Putamen (tissue), 1 donor: ENCODE measurements around the gene ITGA1.
"Not testable (repeated sequence)": the region's sequence is repeated elsewhere in the genome, so short reads cannot be mapped to it uniquely, and the experiment has no call there.

Experiments used
- DNase-seq: peaks from one replicate; pipeline ENCODE4 v3.0.0-alpha.2; 2016; ENCODE audit warnings: low spot score

ITGA1 gene

GRCh38 chr5:52956915-52957747 lies 169.4 kb downstream of the ITGA1 start:
- DNase-seq = no peak

GRCh38 chr5:52961274-52961681 lies 173.6 kb downstream of the ITGA1 start:
- DNase-seq = no peak

GRCh38 chr5:52963636-52964035 lies 175.9 kb downstream of the ITGA1 start:
- DNase-seq = no peak

GRCh38 chr5:52964138-52964537 lies 176.4 kb downstream of the ITGA1 start:
- DNase-seq = no peak

GRCh38 chr5:52976157-52976556 lies 188.4 kb downstream of the ITGA1 start:
- DNase-seq = not testable (repeated sequence)

- no peak for DNase-seq
Observed at GRCh38 chr5:52977264-52977897, 189.7 kb downstream of the ITGA1 start.

GRCh38 chr5:52981507-52981906 lies 193.8 kb downstream of the ITGA1 start:
- no peak for DNase-seq

GRCh38 chr5:52983731-52984636 lies 196.3 kb downstream of the ITGA1 start:
- no peak for DNase-seq

GRCh38 chr5:52985306-52985705 lies 197.6 kb downstream of the ITGA1 start:
- DNase-seq = no peak

- DNase-seq = no peak
Observed at GRCh38 chr5:52987711-52988331, 200.1 kb downstream of the ITGA1 start.

GRCh38 chr5:52988335-52989024 lies 200.8 kb downstream of the ITGA1 start:
- DNase-seq = no peak

- no peak for DNase-seq
Observed at GRCh38 chr5:52989025-52989780, 201.5 kb downstream of the ITGA1 start, which contains the start of gene ITGA2. Gene ITGA2 (plus strand): TSS chr5:52989352. CDS start chr5:52989469, 117 bp downstream.

- peak; percentile 73 for DNase-seq
Observed at GRCh38 chr5:52989781-52990527, 202.2 kb downstream of the ITGA1 start.

GRCh38 chr5:52990528-52990925 lies 202.8 kb downstream of the ITGA1 start:
- DNase-seq = no peak

GRCh38 chr5:52993367-52993766 lies 205.7 kb downstream of the ITGA1 start:
- no peak for DNase-seq

GRCh38 chr5:52994266-52994665 lies 206.6 kb downstream of the ITGA1 start:
- no peak for DNase-seq

- no peak for DNase-seq
Observed at GRCh38 chr5:52995095-52995494, 207.4 kb downstream of the ITGA1 start.

- DNase-seq = no peak
Observed at GRCh38 chr5:52995914-52996313, 208.2 kb downstream of the ITGA1 start.

GRCh38 chr5:52996979-52997378 lies 209.3 kb downstream of the ITGA1 start:
- DNase-seq = no peak

GRCh38 chr5:52997424-52997823 lies 209.7 kb downstream of the ITGA1 start:
- DNase-seq = peak; percentile 97
